Nephron progenitor cell (in vitro differentiated cells): ENCODE results near the gene NDFIP1.

ENCODE experiments used
- DNase-seq: peaks from one replicate; pipeline ENCODE4 v3.0.0; 2021
- H3K27ac Mint-ChIP-seq: 2 replicates; pipeline ENCODE4 v1.8.0; 2021; ENCODE audit warnings: mild to moderate bottlenecking, moderate library complexity, mixed read lengths
- H3K27me3 Mint-ChIP-seq: 2 replicates; pipeline ENCODE4 v1.8.0; 2021; ENCODE audit warnings: mild to moderate bottlenecking, low read depth, mixed read lengths; ENCODE audit not compliant: poor library complexity
- H3K36me3 Mint-ChIP-seq: 2 replicates; pipeline ENCODE4 v1.8.0; 2021; ENCODE audit warnings: low read depth, mixed read lengths
- H3K4me1 Mint-ChIP-seq: 2 replicates; pipeline ENCODE4 v1.8.0; 2021; ENCODE audit warnings: mixed read lengths
- H3K4me3 Mint-ChIP-seq: 2 replicates; pipeline ENCODE4 v1.8.0; 2021; ENCODE audit warnings: mild to moderate bottlenecking, moderate library complexity, mixed read lengths
- H3K9me3 Mint-ChIP-seq: 2 replicates; pipeline ENCODE4 v1.8.0; 2021; ENCODE audit warnings: mild to moderate bottlenecking, moderate library complexity, mixed read lengths
- TF ChIP-seq, protein P1 (sequence below): fragments of 200-600 bp; sonication (generic); IDR thresholded peaks from 2 replicates; pipeline ENCODE4 v1.5.0; 2021; ENCODE audit warnings: antibody characterized with exemption

NDFIP1 gene

DNA sequence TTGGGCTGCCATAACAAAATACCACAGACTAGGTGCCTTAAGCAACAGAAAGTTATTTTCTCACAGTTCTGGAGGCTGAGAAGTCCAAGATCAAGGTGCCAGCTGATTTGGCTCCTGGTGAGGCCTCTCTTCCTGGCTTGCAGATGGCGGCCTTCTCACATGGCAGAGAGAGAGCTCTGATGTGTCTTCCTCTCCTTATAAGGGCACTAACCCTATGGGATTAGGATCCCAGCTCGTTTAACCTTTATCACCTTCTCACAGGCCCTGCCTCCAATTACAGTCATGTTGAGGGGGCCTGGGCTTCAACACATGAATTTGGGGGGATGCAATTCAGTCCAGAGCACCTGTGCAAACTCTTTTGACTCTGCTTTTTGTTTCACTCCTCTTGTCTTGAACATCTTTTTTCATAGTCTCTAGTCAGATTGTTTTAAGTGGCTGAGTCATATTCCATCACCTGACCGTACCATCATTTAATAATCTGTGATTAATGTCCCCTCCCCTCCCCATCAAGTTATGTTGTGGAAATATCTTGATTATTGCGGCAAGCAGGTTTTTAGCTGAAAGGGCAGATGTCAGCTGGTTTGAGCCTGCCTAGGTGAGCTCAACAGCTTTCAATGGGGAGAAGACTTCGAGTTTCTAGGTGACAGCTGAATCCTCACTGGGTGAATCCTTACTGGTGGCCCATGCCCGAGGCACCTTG lies 61.8 kb downstream of the NDFIP1 start:
- H3K27me3 Mint-ChIP-seq: no peaks in the 10 kb centered on the region
- no peaks in the 10 kb centered on the region for H3K36me3 Mint-ChIP-seq
- TF ChIP-seq, protein P1, sequence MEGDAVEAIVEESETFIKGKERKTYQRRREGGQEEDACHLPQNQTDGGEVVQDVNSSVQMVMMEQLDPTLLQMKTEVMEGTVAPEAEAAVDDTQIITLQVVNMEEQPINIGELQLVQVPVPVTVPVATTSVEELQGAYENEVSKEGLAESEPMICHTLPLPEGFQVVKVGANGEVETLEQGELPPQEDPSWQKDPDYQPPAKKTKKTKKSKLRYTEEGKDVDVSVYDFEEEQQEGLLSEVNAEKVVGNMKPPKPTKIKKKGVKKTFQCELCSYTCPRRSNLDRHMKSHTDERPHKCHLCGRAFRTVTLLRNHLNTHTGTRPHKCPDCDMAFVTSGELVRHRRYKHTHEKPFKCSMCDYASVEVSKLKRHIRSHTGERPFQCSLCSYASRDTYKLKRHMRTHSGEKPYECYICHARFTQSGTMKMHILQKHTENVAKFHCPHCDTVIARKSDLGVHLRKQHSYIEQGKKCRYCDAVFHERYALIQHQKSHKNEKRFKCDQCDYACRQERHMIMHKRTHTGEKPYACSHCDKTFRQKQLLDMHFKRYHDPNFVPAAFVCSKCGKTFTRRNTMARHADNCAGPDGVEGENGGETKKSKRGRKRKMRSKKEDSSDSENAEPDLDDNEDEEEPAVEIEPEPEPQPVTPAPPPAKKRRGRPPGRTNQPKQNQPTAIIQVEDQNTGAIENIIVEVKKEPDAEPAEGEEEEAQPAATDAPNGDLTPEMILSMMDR: no peak
- DNase-seq: no peak
- peaks cover 21% of the 10 kb centered on the region for H3K4me1 Mint-ChIP-seq
- H3K27ac Mint-ChIP-seq: no peak overlapping the region
- no peak overlapping the region for H3K4me3 Mint-ChIP-seq
- no peaks in the 10 kb centered on the region for H3K9me3 Mint-ChIP-seq

DNA sequence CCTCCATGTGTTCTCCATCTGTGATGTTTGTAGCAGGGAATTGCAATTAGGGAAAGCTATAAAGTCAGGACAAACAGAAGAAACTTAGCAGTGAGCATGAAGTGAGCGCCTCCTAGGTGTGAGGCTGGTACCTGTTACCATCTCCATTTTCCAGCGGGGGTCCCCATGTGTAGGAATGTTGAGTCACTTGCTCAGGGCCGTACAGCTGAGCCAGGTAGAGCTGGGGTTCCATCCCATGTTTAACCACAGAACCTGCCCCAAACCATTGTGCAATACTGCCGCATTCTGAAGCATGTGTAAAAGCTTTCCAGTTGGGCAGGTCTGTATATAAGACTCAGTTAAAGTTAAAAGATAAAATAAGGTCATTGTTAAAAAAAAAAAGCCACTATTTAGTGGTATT lies 62.7 kb downstream of the NDFIP1 start:
- H3K4me3 Mint-ChIP-seq: no peak overlapping the region
- peaks cover 27% of the 10 kb centered on the region for H3K4me1 Mint-ChIP-seq
- TF ChIP-seq, protein P1: no peak
- no peaks in the 10 kb centered on the region for H3K36me3 Mint-ChIP-seq
- no peaks in the 10 kb centered on the region for H3K9me3 Mint-ChIP-seq
- DNase-seq: no peak
- no peaks in the 10 kb centered on the region for H3K27me3 Mint-ChIP-seq
- no peak overlapping the region for H3K27ac Mint-ChIP-seq

DNA sequence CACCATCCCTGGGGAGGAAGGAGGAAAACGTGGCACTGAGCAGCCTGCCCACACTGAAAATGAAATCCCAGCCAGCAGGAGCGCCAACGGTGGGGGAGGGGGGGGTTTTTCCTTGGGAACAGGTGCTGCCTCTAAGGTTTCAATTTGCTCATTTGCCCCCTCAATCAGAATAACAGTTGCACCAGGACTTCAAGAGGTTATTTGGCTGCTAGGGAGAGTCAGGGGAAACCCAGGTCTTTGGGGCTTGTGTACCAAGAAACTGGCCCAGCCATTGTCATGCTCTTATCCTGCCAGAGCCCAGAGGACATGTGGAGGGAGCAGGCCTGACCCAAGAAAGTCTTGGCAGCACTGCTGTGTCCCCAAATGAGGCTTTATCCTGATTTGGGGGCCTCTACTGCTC lies 66.5 kb downstream of the NDFIP1 start:
- Mint-ChIP-seq H3K36me3 (no peaks in the 10 kb centered on the region), H3K4me3 (no peak overlapping the region), H3K9me3 (no peaks in the 10 kb centered on the region), H3K4me1 (peaks cover 30% of the 10 kb centered on the region), H3K27me3 (no peaks in the 10 kb centered on the region), H3K27ac (no peak overlapping the region)
- no peak for DNase-seq
- TF ChIP-seq, protein P1: no peak

DNA sequence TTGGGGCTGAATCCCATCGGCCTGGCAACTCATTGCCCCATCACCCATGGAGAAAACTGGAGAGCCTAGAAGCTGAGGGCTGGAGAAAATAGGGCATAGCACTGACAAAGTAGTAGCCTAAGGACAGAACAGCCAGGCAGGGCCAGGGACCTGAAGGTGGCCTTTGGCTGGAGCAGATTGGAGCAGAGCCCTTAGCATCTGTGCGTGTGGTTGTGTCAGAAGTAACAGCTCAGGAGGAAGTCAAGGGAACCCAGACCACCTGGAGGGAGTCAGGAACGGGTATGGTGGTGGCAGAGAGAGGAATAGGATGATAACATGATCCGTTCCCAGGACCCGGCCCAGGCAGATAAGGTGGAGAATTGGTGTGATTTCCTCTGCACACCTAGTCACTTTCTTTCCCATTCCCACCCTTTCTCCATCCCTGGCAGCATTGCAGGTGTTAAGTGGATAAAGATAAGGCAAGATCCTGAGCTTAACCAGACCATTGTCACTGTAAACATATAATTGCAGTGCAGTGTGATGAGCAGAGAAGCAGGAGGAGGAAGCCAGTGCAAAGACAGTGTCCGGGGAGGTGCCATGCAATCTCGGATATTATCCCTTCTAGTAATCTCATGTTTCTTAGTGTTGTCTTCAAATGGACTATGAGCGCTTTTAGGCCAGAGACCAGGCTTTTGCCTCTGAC lies 67.0 kb downstream of the NDFIP1 start:
- Mint-ChIP-seq H3K4me1 (peaks cover 25% of the 10 kb centered on the region), H3K4me3 (no peak overlapping the region), H3K9me3 (no peaks in the 10 kb centered on the region), H3K36me3 (no peaks in the 10 kb centered on the region), H3K27ac (no peak overlapping the region), H3K27me3 (no peaks in the 10 kb centered on the region)
- no peak for DNase-seq
- TF ChIP-seq, protein P1: no peak

DNA sequence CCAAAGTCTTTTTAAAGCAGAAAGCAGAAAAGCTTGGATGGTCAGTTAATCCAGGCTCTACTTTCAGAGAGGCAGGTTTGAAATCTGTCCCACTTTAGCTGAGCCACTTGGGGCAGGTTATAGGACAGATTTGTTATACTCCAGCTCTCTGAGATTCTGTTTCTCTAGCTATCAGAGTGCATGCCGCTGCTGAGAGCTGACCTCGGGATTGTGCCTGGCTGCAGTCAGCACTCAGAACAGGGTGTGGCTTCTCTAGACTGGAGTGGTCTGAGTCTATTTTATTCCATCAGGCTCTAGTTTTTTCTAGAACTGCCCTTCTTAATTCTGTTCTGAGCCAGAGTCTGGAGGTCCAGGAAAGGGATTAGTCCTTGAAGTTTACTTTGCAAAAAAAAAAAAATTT lies 67.7 kb downstream of the NDFIP1 start:
- Mint-ChIP-seq H3K4me1 (peaks cover 26% of the 10 kb centered on the region), H3K36me3 (no peaks in the 10 kb centered on the region), H3K27ac (no peak overlapping the region), H3K4me3 (no peak overlapping the region), H3K27me3 (no peaks in the 10 kb centered on the region), H3K9me3 (no peaks in the 10 kb centered on the region)
- no peak for DNase-seq
- TF ChIP-seq, protein P1: no peak

DNA sequence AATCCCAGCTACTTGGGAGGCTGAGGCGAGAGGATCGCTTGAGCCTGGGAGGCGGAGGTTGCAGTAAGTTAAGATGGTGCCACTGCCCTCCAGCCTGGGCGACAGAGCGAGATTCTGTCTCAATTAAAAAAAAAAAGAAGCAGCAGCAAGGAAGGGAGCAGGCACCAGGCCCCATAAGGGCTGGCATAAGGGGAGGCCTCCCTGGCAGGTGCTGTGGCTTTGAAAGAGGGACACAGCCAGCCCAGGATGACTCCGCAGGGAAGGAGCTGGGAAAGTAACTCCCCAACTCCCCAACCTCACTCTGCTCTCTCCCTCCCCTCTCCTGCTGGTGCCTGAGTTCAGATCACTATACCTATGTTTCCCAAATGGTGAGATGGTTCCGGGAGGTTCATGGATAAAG lies 70.1 kb downstream of the NDFIP1 start:
- no peak overlapping the region for H3K4me3 Mint-ChIP-seq
- no peak overlapping the region for H3K27ac Mint-ChIP-seq
- DNase-seq: no peak
- TF ChIP-seq, protein P1: no peak
- no peaks in the 10 kb centered on the region for H3K27me3 Mint-ChIP-seq
- peaks cover 38% of the 10 kb centered on the region for H3K4me1 Mint-ChIP-seq
- H3K36me3 Mint-ChIP-seq: no peaks in the 10 kb centered on the region
- no peaks in the 10 kb centered on the region for H3K9me3 Mint-ChIP-seq
